ENCODE data around the gene PCSK7.

PCSK7 gene

GRCh38 chr11:117226388-117227385 is 5.2 kb downstream of the PCSK7 start:
- peaks cover 24% of the 10 kb centered on the region for H3K79me2 ChIP-seq (ENCODE audit: low read length)
- TF ChIP-seq CTCF (IDR thresholded peaks at IDR 0.05; ENCODE audit: low read length) (peak; percentile 72), EZH2phosphoT487 (IDR thresholded peaks at IDR 0.05; ENCODE audit: low read length) (no peak)
- no peak overlapping the region for H3K4me3 ChIP-seq (ENCODE audit: low read length)
- H3K9me2 ChIP-seq (replicated peaks; ENCODE audit: insufficient read depth, low read length): no peaks in the 10 kb centered on the region
- peaks cover 3% of the 10 kb centered on the region; the same call in 1 of the 2 replicates for H3K36me3 ChIP-seq (replicated peaks; ENCODE audit: insufficient read depth, low read length)
- no peaks in the 10 kb centered on the region for H4K20me1 ChIP-seq (ENCODE audit: insufficient read depth, low read length)
- H3K27me3 ChIP-seq (replicated peaks; ENCODE audit: insufficient read depth, low read length): no peaks in the 10 kb centered on the region
- no peaks in the 10 kb centered on the region for H3F3A ChIP-seq (ENCODE audit: insufficient read depth, low read length)
- no peaks in the 10 kb centered on the region for H3K9me3 ChIP-seq (replicated peaks; ENCODE audit: insufficient read depth, low read length)
- no peak overlapping the region for H2AFZ ChIP-seq (ENCODE audit: low read length)
- peaks cover 8% of the 10 kb centered on the region; the same call in 1 of the 2 replicates for H3K4me1 ChIP-seq (ENCODE audit: low read length)
- no peak overlapping the region for H3K4me2 ChIP-seq (ENCODE audit: low read depth, low read length)
- no peak overlapping the region for H3K9ac ChIP-seq (ENCODE audit: low read length)
- H3K27ac ChIP-seq (ENCODE audit: low read length): no peak overlapping the region
- DNase-seq: peak; percentile 74

GRCh38 chr11:117225553-117226170 is 6.2 kb downstream of the PCSK7 start:
- no peak overlapping the region for H2AFZ ChIP-seq (ENCODE audit: low read length)
- H3K79me2 ChIP-seq (ENCODE audit: low read length): peaks cover 14% of the 10 kb centered on the region
- no peaks in the 10 kb centered on the region for H4K20me1 ChIP-seq (ENCODE audit: insufficient read depth, low read length)
- no peak overlapping the region for H3K27ac ChIP-seq (ENCODE audit: low read length)
- no peaks in the 10 kb centered on the region for H3K9me2 ChIP-seq (replicated peaks; ENCODE audit: insufficient read depth, low read length)
- no peak overlapping the region for H3K4me3 ChIP-seq (ENCODE audit: low read length)
- H3K27me3 ChIP-seq (replicated peaks; ENCODE audit: insufficient read depth, low read length): no peaks in the 10 kb centered on the region
- no peak overlapping the region for H3K4me2 ChIP-seq (ENCODE audit: low read depth, low read length)
- no peak for DNase-seq
- no peaks in the 10 kb centered on the region for H3F3A ChIP-seq (ENCODE audit: insufficient read depth, low read length)
- TF ChIP-seq CTCF (IDR thresholded peaks at IDR 0.05; ENCODE audit: low read length) (no peak), EZH2 (optimal IDR thresholded peaks at IDR 0.05; ENCODE audit: low read depth, low read length) (no peak), EZH2phosphoT487 (IDR thresholded peaks at IDR 0.05; ENCODE audit: low read length) (no peak)
- H3K4me1 ChIP-seq (ENCODE audit: low read length): peaks cover 2% of the 10 kb centered on the region; the same call in 1 of the 2 replicates
- no peaks in the 10 kb centered on the region for H3K9me3 ChIP-seq (replicated peaks; ENCODE audit: insufficient read depth, low read length)
- H3K9ac ChIP-seq (ENCODE audit: low read length): no peak overlapping the region
- peaks cover 3% of the 10 kb centered on the region; the same call in 1 of the 2 replicates for H3K36me3 ChIP-seq (replicated peaks; ENCODE audit: insufficient read depth, low read length)

GRCh38 chr11:117223741-117224689 is 7.9 kb downstream of the PCSK7 start:
- H4K20me1 ChIP-seq (ENCODE audit: insufficient read depth, low read length): no peaks in the 10 kb centered on the region

More at GRCh38 chr11:117223741-117224689, 7.9 kb downstream of the PCSK7 start:
- Histone ChIP-seq H3K4me1 (ENCODE audit: low read length) (no peaks in the 10 kb centered on the region), H3K9me3 (replicated peaks; ENCODE audit: insufficient read depth, low read length) (no peaks in the 10 kb centered on the region), H2AFZ (ENCODE audit: low read length) (no peak overlapping the region), H3K4me3 (ENCODE audit: low read length) (no peak overlapping the region), H3K9ac (ENCODE audit: low read length) (no peak overlapping the region), H3K9me2 (replicated peaks; ENCODE audit: insufficient read depth, low read length) (no peaks in the 10 kb centered on the region), H3K27me3 (replicated peaks; ENCODE audit: insufficient read depth, low read length) (no peaks in the 10 kb centered on the region), H3K36me3 (replicated peaks; ENCODE audit: insufficient read depth, low read length) (peaks cover 2% of the 10 kb centered on the region; the same call in 1 of the 2 replicates), H3F3A (ENCODE audit: insufficient read depth, low read length) (no peaks in the 10 kb centered on the region), H3K79me2 (ENCODE audit: low read length) (no peaks in the 10 kb centered on the region), H3K27ac (ENCODE audit: low read length) (no peak overlapping the region), H3K4me2 (ENCODE audit: low read depth, low read length) (no peak overlapping the region)
- TF ChIP-seq CTCF (IDR thresholded peaks at IDR 0.05; ENCODE audit: low read length) (no peak), EZH2 (optimal IDR thresholded peaks at IDR 0.05; ENCODE audit: low read depth, low read length) (no peak), EZH2phosphoT487 (IDR thresholded peaks at IDR 0.05; ENCODE audit: low read length) (no peak)
- no peak for DNase-seq
